H1 (cell line): ENCODE results near the gene LHFPL6.

ENCODE experiments used
- CTCF ChIP-seq, 3 experiments: IDR thresholded peaks; 1 replicate in 2 of 3; 2 replicates in 1 of 3; pipeline versions ENCODE4 v1.5.1 to v1.6.1; 2011; ENCODE audit warnings: low read length in 3 of 3, mild to moderate bottlenecking in 3 of 3, inconsistent platforms in 2 of 3, low read depth in 1 of 3, moderate library complexity in 1 of 3; ENCODE audit not compliant: insufficient read depth in 1 of 3; ENCODE audit errors: control extremely low read depth in 1 of 3
- POLR2A ChIP-seq, 2 experiments: IDR thresholded peaks; 1 replicate in 1 of 2; 2 replicates in 1 of 2; pipeline ENCODE4 v1.6.1; 2011; ENCODE audit warnings: low read depth in 2 of 2, low read length in 2 of 2, mild to moderate bottlenecking in 2 of 2; ENCODE audit errors: control extremely low read depth in 1 of 2
- POLR2AphosphoS5 ChIP-seq: IDR thresholded peaks from 2 replicates; pipeline ENCODE4 v1.6.1; 2011; ENCODE audit warnings: low read depth, low read length
- SUZ12 ChIP-seq: fragments of 200-600 bp; sonication (generic); IDR thresholded peaks from 2 replicates; pipeline ENCODE4 v1.6.1; 2012; ENCODE audit warnings: mild to moderate bottlenecking, inconsistent platforms, low read length, moderate library complexity, mixed read lengths

GRCh38 chr13:39484506-39485313 lies 118.3 kb downstream of the LHFPL6 start:
- no peak for TF ChIP-seq POLR2A (IDR thresholded peaks at IDR 0.05; ENCODE audit: control extremely low read depth in 1 of 2, low read depth in 2 of 2, low read length in 2 of 2)
- TF ChIP-seq CTCF (IDR thresholded peaks at IDR 0.05; ENCODE audit: control extremely low read depth in 1 of 3, insufficient read depth in 1 of 3, low read depth in 1 of 3, low read length in 3 of 3): no peak
- no peak for TF ChIP-seq POLR2AphosphoS5
- TF ChIP-seq SUZ12: no peak
